ENCODE data around the gene HNRNPU. TPM values are rescaled to one million over a fixed set of nuclear protein-coding genes. Genes with fewer than 3 reads are reported as not detected.

The HNRNPU gene
- total RNA-seq, 1 experiment from 2014 or later = 224 TPM

Other genes starting within 250 kb of the HNRNPU start
- gene DESI2, start 211.4 kb downstream of the HNRNPU start, total RNA-seq (2014; rRNA removed; shearing (Covaris generic); ENCODE audit: low replicate concordance) = 36.9 and 62.6 TPM in 2 replicates
- gene COX20, start 28.9 kb downstream of the HNRNPU start, total RNA-seq (2014; rRNA removed; shearing (Covaris generic); ENCODE audit: low replicate concordance) = 24.1 and 52.4 TPM in 2 replicates